ENCODE measurements around the gene UBR3.
"Not testable (repeated sequence)": the region's sequence is repeated elsewhere in the genome, so short reads cannot be mapped to it uniquely, and the experiment has no call there.

Gene UBR3

GRCh38 chr2:169853041-169853668 is 25.9 kb downstream of the UBR3 start:
- Histone ChIP-seq H3K27me3 (ENCODE audit: control insufficient read depth, insufficient read depth, low read length) (no peaks in the 10 kb centered on the region), H3K36me3 (ENCODE audit: control insufficient read depth, insufficient read depth, low read length) (no peaks in the 10 kb centered on the region), H3K9me3 (ENCODE audit: control insufficient read depth, insufficient read depth, low read length) (no peaks in the 10 kb centered on the region), H3K9ac (ENCODE audit: low read depth, low read length) (no peak overlapping the region), H3K4me1 (ENCODE audit: control insufficient read depth, insufficient read depth, low read length) (no peaks in the 10 kb centered on the region), H3K4me3 (ENCODE audit: low read depth, low read length) (no peak overlapping the region)

- H3K27me3 ChIP-seq (ENCODE audit: control insufficient read depth, insufficient read depth, low read length); H3K9ac ChIP-seq (ENCODE audit: low read depth, low read length); H3K36me3 ChIP-seq (ENCODE audit: control insufficient read depth, insufficient read depth, low read length); H3K9me3 ChIP-seq (ENCODE audit: control insufficient read depth, insufficient read depth, low read length); H3K4me3 ChIP-seq (ENCODE audit: low read depth, low read length); H3K4me1 ChIP-seq (ENCODE audit: control insufficient read depth, insufficient read depth, low read length): not testable (repeated sequence)
Observed at GRCh38 chr2:169855281-169856258, 28.3 kb downstream of the UBR3 start.

- Histone ChIP-seq H3K36me3 (ENCODE audit: control insufficient read depth, insufficient read depth, low read length) (no peaks in the 10 kb centered on the region), H3K9me3 (ENCODE audit: control insufficient read depth, insufficient read depth, low read length) (no peaks in the 10 kb centered on the region), H3K4me3 (ENCODE audit: low read depth, low read length) (no peak overlapping the region), H3K9ac (ENCODE audit: low read depth, low read length) (no peak overlapping the region), H3K27me3 (ENCODE audit: control insufficient read depth, insufficient read depth, low read length) (no peaks in the 10 kb centered on the region), H3K4me1 (ENCODE audit: control insufficient read depth, insufficient read depth, low read length) (peaks cover 11% of the 10 kb centered on the region)
Observed at GRCh38 chr2:169859423-169859822, 32.2 kb downstream of the UBR3 start.

DNA sequence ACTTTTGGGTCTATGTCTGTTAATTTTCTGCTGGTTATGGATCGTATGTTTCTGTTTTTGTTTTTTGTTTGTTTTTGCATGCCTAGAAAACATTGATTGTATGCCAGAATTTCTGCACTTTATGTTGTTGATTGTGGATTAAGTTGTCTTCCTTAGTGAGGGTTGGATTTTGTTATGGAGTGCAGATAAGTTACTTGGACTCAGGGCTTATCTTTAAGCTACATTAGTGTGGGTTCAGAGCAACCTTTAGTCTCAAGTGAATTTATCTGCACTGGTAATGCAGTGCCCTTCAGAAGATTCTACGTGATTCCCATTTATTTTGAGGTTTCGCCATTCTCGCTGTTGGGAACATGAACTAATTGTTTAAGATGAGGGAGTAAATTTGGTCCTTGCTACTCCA is 32.9 kb downstream of the UBR3 start:
- Histone ChIP-seq H3K4me1 (ENCODE audit: control insufficient read depth, insufficient read depth, low read length) (peaks cover 11% of the 10 kb centered on the region), H3K9me3 (ENCODE audit: control insufficient read depth, insufficient read depth, low read length) (no peaks in the 10 kb centered on the region), H3K27me3 (ENCODE audit: control insufficient read depth, insufficient read depth, low read length) (no peaks in the 10 kb centered on the region), H3K4me3 (ENCODE audit: low read depth, low read length) (no peak overlapping the region), H3K36me3 (ENCODE audit: control insufficient read depth, insufficient read depth, low read length) (no peaks in the 10 kb centered on the region), H3K9ac (ENCODE audit: low read depth, low read length) (no peak overlapping the region)

DNA sequence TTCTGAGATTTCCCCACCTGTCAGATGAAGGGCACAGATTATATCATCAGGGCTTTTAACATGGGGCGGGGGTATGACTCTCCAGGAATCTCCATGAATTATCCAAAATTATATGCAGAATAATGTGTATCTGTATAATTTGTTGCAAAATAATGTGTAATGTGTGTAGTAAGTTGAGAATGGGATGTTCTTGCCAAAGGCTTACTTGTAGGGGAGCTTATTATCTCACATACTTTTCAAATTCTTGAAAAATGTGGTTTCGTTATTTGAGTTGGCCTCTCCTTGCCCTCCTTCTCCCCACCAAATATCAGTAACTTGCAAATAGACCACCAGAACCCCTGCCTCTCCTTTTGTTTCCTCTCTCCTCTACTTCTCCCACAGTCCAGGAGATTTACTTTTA is 35.6 kb downstream of the UBR3 start:
- H3K9ac ChIP-seq (ENCODE audit: low read depth, low read length) = no peak overlapping the region
- no peaks in the 10 kb centered on the region for H3K36me3 ChIP-seq (ENCODE audit: control insufficient read depth, insufficient read depth, low read length)
- H3K4me1 ChIP-seq (ENCODE audit: control insufficient read depth, insufficient read depth, low read length) = peaks cover 14% of the 10 kb centered on the region
- no peaks in the 10 kb centered on the region for H3K27me3 ChIP-seq (ENCODE audit: control insufficient read depth, insufficient read depth, low read length)
- H3K4me3 ChIP-seq (ENCODE audit: low read depth, low read length) = no peak overlapping the region
- no peaks in the 10 kb centered on the region for H3K9me3 ChIP-seq (ENCODE audit: control insufficient read depth, insufficient read depth, low read length)

- H3K36me3 ChIP-seq (ENCODE audit: control insufficient read depth, insufficient read depth, low read length) = no peaks in the 10 kb centered on the region
- no peaks in the 10 kb centered on the region for H3K27me3 ChIP-seq (ENCODE audit: control insufficient read depth, insufficient read depth, low read length)
- H3K9me3 ChIP-seq (ENCODE audit: control insufficient read depth, insufficient read depth, low read length) = no peaks in the 10 kb centered on the region
- no peak overlapping the region for H3K4me3 ChIP-seq (ENCODE audit: low read depth, low read length)
- H3K4me1 ChIP-seq (ENCODE audit: control insufficient read depth, insufficient read depth, low read length) = peaks cover 15% of the 10 kb centered on the region
- H3K9ac ChIP-seq (ENCODE audit: low read depth, low read length) = no peak overlapping the region
Observed at GRCh38 chr2:169865492-169865891, 38.2 kb downstream of the UBR3 start.

DNA sequence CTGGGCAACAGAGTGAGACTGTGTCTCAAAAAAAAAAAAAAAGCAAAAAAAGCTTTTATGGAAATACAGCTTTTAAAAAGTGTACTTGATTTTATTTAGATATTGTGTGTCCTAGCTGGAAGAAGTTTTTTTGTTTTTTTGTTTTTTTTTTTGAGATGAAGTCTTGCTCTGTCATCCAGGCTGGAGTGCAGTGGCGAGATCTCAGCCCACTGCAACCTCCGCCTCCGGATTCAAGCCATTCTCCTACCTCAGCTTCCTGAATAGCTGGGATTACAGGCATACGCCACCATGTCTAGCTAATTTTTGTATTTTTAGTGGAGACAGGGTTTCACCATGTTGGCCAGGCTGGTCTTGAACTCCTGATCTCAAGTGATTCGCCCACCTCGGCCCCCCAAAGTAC is 39.0 kb downstream of the UBR3 start:
- H3K36me3 ChIP-seq (ENCODE audit: control insufficient read depth, insufficient read depth, low read length); H3K9me3 ChIP-seq (ENCODE audit: control insufficient read depth, insufficient read depth, low read length); H3K27me3 ChIP-seq (ENCODE audit: control insufficient read depth, insufficient read depth, low read length); H3K9ac ChIP-seq (ENCODE audit: low read depth, low read length); H3K4me3 ChIP-seq (ENCODE audit: low read depth, low read length): not testable (repeated sequence)
- peaks cover 15% of the 10 kb centered on the region for H3K4me1 ChIP-seq (ENCODE audit: control insufficient read depth, insufficient read depth, low read length)

GRCh38 chr2:169867579-169867978 is 40.3 kb downstream of the UBR3 start:
- Histone ChIP-seq H3K9me3 (ENCODE audit: control insufficient read depth, insufficient read depth, low read length) (no peaks in the 10 kb centered on the region), H3K36me3 (ENCODE audit: control insufficient read depth, insufficient read depth, low read length) (no peaks in the 10 kb centered on the region), H3K4me1 (ENCODE audit: control insufficient read depth, insufficient read depth, low read length) (peaks cover 11% of the 10 kb centered on the region), H3K9ac (ENCODE audit: low read depth, low read length) (no peak overlapping the region), H3K4me3 (ENCODE audit: low read depth, low read length) (no peak overlapping the region), H3K27me3 (ENCODE audit: control insufficient read depth, insufficient read depth, low read length) (no peaks in the 10 kb centered on the region)

DNA sequence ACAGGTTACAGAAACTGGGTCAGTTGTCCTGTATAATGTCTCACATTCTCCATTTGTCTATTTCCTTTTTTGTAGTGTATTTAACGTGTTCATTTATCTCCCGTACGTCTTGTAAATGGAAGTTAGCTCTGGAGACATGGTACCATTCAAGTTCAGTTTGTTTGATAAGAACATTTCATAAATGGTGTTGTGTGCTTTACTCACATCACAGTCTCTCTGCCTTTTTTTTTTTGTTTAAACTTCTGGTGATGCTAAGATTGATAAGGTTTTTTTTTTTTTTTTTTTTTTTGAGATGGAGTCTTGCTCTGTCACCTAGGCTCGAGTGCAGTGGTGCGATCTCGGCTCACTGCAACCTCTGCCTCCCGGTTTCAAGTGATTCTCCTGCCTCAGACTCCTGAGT is 41.7 kb downstream of the UBR3 start:
- H3K36me3 ChIP-seq (ENCODE audit: control insufficient read depth, insufficient read depth, low read length) = no peaks in the 10 kb centered on the region
- H3K4me3 ChIP-seq (ENCODE audit: low read depth, low read length) = no peak overlapping the region
- H3K9me3 ChIP-seq (ENCODE audit: control insufficient read depth, insufficient read depth, low read length) = no peaks in the 10 kb centered on the region
- no peak overlapping the region for H3K9ac ChIP-seq (ENCODE audit: low read depth, low read length)
- no peaks in the 10 kb centered on the region for H3K27me3 ChIP-seq (ENCODE audit: control insufficient read depth, insufficient read depth, low read length)
- peaks cover 3% of the 10 kb centered on the region for H3K4me1 ChIP-seq (ENCODE audit: control insufficient read depth, insufficient read depth, low read length)

- H3K9ac ChIP-seq (ENCODE audit: low read depth, low read length); H3K4me3 ChIP-seq (ENCODE audit: low read depth, low read length); H3K27me3 ChIP-seq (ENCODE audit: control insufficient read depth, insufficient read depth, low read length): not testable (repeated sequence)
Observed at GRCh38 chr2:169871369-169871768, 44.1 kb downstream of the UBR3 start.

GRCh38 chr2:169871994-169872393 is 44.7 kb downstream of the UBR3 start:
- H3K4me3 ChIP-seq (ENCODE audit: low read depth, low read length) = no peak overlapping the region
- H3K4me1 ChIP-seq (ENCODE audit: control insufficient read depth, insufficient read depth, low read length) = peaks cover 3% of the 10 kb centered on the region
- no peaks in the 10 kb centered on the region for H3K27me3 ChIP-seq (ENCODE audit: control insufficient read depth, insufficient read depth, low read length)
- no peak overlapping the region for H3K9ac ChIP-seq (ENCODE audit: low read depth, low read length)
- H3K9me3 ChIP-seq (ENCODE audit: control insufficient read depth, insufficient read depth, low read length) = no peaks in the 10 kb centered on the region
- no peaks in the 10 kb centered on the region for H3K36me3 ChIP-seq (ENCODE audit: control insufficient read depth, insufficient read depth, low read length)

More at GRCh38 chr2:169871369-169871768, 44.1 kb downstream of the UBR3 start:
- H3K36me3 ChIP-seq (ENCODE audit: control insufficient read depth, insufficient read depth, low read length); H3K4me1 ChIP-seq (ENCODE audit: control insufficient read depth, insufficient read depth, low read length); H3K9me3 ChIP-seq (ENCODE audit: control insufficient read depth, insufficient read depth, low read length): not testable (repeated sequence)

GRCh38 chr2:169877398-169877797 is 50.1 kb downstream of the UBR3 start:
- H3K4me3 ChIP-seq (ENCODE audit: low read depth, low read length) = no peak overlapping the region
- H3K9me3 ChIP-seq (ENCODE audit: control insufficient read depth, insufficient read depth, low read length) = no peaks in the 10 kb centered on the region

More at GRCh38 chr2:169877398-169877797, 50.1 kb downstream of the UBR3 start:
- Histone ChIP-seq H3K9ac (ENCODE audit: low read depth, low read length) (no peak overlapping the region), H3K36me3 (ENCODE audit: control insufficient read depth, insufficient read depth, low read length) (no peaks in the 10 kb centered on the region), H3K27me3 (ENCODE audit: control insufficient read depth, insufficient read depth, low read length) (no peaks in the 10 kb centered on the region), H3K4me1 (ENCODE audit: control insufficient read depth, insufficient read depth, low read length) (no peaks in the 10 kb centered on the region)
